ENCODE data around the gene SPRED3.

The SPRED3 gene

DNA sequence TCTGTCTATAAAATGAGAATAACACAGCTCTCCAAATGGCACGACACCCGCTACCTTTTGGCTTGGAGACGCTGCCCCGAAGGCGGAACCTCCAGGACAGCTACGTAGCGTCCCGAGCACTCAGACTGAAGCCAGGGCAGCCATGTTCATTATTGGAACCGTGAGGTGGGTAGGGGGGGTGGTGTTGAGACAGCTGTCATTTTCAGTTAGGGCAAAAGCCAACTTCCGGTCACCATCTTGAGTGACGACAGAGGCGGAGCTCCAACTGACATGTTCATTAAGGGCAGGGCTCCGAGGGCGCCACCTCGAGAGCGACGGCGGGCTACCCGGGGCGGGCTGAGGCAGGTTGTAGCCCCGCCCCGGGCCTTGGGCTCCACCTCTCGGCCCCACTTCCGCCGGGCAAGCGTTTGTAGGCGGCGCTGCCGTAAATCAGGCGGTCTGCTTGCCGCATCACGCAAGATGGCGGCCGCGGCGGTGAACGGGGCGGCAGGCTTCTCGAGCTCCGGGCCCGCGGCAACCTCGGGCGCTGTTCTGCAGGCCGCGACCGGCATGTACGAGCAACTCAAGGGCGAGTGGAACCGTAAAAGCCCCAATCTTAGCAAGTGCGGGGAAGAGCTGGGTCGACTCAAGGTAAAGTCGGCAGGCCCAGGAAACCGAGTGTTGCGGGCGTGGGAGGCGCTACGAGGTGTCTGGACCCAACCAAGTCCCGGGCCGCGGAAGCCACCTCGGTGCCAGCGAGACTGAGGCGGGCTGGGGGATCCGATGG, 14.0 kb upstream of the SPRED3 start, which contains the start of gene PSMD8:
TSS of gene PSMD8 (plus strand) at position 240 of the 766 bp plus-strand sequence. CDS start at position 271, 31 bp downstream.
- peak; percentile 95 for DNase-seq

DNA sequence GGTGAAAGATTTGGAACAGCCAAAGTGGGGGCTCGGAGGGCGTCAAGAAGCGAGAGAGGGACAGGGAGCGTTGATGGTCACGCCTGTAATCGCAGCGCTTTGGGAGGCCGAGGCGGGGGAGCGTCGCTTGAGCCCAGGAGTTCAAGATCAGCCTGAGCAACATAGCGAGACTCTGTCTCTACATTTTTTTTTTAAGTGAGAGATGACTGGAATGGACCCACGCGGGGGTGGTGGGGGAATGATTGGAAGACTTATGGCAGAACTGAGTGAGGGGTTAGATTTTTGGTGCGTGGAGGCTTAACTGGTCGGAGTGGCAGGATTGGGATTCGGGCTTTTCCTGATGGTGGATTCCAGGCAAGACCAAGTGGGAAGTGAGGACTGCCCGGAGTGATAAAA, 13.4 kb upstream of the SPRED3 start:
- no peak for DNase-seq

DNA sequence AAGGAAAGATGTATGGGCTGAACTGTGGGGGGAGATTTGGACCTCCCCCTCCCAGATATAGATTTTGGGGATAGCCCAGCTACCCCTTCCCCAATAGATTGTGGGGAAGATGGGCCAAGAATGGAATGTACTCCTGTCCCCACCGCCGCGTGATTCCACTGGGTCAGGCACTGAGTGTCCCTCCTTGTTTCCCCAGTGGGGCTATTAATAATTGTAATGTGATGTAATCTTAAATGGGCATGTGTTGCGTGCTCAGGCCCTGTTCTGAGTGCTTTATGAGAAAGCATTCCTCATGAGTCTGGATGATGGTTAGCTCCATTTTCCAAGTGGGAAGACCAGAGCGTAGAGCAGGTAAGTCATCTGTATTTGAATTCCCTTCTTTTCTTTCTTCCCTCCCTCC, 12.7 kb upstream of the SPRED3 start:
- no peak for DNase-seq

DNA sequence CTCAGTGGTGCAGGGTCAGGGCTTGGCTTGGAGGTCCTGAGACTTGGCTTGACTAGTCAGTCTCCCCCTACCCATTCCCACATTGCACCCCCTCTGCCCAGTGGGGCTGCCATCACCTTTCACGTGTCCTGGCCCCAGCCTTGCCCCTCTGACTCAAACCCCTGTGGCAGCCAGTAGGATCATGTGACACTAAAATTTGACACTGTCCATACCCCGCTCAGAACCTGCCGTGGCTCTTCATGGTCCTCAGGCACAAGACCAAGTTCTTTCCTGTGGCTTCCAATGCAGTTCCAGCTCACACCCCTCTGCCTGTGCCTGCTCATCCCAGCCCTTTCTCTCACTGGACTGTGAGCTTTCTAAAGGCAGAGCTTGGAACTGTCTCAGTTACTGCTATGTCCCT, 11.9 kb upstream of the SPRED3 start:
- no peak for DNase-seq

DNA sequence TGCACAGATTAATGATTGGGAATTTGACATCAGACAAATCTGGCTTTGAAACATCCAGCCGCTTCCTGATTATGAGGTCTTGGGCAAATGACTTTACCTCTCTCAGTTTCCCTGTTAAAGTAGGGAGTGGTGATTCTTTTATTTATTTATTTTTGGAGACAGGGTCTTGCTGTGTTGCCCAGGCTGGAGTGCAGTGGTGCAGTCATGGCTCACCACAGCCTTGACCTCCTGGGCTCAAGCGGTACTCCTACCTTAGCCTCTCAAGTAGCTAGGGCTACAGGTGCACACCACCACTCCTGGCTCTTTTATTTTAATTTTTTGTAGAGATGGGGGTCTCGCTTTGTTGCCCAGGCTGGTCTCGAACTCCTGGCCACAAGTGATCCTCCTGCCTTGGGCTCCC, 11.4 kb upstream of the SPRED3 start:
- no peak for DNase-seq

DNA sequence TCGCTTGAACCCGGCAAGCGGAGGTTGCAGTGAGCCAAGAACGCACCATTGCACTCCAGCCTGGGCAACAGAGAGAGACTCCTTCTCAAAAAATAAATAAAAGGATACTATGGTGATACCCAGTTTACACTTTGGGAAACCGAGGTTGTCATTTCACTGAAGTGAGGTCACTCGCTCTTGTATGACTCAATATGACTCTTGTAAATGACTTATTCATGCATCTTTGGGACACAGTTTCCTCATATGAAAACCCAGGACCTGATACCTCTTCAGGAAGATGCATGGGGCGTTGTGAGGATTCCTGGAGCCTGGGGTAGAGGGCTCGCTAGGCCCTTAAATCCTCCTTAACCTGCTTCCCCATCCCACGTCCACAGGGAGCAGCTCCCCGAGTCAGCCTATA, 9.6 kb upstream of the SPRED3 start:
- DNase-seq, result no peak

DNA sequence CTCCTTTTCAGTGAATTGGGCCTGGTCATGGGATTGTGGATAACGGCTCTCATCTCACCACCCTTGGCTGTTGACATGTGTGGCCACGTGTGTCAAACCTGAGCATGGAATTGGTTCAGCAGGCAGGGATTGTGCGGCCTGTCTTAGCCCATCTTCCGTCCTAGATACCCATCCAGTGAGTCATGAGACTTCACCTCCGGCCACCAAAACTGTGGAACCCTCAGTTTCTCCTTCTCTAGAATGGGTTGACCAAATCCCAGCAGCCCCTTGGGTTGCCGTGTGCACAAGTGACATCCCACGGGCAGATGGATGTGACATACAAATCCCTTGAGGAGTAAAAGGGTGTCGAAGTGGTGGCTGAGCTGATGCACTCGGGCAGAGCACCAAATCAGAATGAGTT, 7.4 kb upstream of the SPRED3 start:
- DNase-seq, result no peak

DNA sequence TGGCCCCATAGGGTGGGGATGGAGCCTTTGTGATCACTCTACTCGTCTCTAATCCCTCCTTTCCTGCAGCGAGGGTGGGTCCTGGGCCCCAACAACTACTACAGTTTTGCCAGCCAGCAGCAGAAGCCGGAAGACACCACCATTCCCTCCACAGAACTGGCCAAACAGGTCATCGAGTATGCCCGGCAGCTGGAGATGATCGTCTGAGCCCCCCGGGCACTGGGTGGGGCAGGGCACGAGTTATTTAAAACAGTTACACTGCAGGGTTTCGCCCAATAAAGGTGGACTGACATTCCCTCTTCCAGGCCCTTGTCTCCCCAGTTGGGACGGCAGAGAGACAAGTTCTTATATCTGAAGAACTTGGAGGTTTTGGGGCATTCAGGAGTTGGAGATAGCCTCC, 5.3 kb upstream of the SPRED3 start:
- DNase-seq, result no peak

DNA sequence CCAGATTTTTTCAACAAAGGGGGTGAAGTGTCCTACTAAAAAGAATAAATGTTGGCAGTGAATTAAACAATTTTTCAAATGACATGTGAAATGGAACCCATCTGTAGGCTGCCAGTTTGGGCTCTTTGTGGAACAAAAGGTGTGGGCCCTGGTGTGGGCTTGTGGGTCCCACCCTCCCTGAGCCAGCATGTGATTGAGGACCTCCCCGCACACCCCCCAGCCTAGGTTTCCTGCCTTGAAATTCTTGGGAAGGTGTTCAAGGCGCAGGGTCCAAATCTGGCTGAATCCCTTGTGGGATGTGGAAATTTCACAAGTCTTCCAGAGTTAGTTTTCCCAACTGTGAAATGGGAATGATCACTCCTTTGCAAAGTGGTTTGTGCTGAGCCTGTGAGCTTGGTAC, 4.8 kb upstream of the SPRED3 start:
- DNase-seq, result no peak

DNA sequence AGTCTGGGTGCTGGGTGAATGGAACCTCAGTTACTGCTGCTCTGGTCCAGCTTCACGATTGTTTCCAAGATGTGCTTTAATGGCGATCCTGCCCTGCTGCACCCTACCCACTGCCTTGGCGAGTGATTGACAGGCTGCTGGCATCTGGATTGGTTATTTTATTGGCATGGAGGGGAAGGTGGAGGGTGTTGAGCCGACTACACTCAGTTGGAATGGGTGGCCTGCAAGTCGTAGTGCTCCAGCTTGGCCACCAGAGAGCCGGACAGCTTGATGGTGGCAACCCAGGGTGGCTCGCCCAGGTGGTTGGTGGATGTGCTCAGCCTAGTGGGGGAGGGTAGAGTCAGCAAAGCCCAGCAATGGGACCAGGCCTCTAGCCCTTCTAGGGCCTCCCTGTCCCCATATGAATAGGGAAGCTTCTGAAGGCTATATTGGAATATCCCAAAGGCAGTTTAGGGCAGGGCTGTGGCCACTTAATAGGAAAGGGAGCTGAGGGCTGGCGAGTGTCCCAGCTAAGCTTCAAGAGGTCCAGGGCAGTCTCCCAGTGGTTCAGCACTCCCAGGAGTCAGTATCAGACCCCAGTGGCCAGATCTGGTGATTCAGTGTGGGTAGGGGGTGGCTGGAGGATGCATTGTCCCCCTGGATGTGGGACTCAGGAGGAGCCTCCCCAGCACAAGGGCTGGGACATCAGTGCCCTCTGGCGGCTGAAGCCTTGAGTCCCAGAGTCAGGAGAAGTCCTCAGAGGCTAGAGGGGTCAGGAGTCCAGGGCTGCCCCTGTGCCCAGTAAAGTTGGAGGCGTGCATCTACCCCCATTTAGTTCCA, 4.1 kb upstream of the SPRED3 start:
- DNase-seq, result no peak

DNA sequence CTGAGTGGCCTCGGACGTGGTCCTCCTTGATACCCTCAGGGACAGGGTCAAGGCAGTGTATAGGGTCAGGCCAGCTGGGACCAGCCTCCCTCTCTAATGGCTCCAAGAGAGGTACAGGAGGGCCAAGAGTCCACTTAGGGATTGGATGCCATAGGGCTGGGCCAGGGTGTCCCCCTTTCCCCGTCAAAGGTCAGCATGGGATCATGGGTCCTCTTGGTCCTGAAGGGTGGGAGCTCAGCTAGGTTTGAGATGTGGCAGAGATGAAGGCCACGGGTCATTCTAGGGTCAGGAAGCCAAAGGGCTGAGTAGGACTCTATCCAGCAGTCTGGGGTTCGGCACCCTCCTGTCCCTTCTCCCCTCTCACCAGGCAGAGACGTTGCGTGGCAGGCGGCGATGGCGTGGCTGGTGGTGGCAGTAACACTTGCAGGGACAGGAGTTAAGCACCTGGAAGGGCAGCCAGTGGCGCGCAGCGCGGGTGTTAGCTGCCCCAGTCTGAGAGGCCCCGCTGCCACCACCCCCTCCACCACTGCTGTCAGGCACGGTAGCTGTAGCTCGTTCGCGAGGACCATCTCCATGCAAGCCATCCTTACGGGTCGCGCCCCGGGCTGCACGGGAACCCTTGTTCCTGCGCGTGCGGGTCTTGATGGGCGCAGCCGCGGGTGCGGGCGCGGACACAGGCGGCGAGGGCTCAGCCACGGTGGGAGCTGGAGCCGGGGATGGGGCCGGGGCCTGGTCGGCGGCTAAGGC, 3.3 kb upstream of the SPRED3 start:
- DNase-seq, result no peak

DNA sequence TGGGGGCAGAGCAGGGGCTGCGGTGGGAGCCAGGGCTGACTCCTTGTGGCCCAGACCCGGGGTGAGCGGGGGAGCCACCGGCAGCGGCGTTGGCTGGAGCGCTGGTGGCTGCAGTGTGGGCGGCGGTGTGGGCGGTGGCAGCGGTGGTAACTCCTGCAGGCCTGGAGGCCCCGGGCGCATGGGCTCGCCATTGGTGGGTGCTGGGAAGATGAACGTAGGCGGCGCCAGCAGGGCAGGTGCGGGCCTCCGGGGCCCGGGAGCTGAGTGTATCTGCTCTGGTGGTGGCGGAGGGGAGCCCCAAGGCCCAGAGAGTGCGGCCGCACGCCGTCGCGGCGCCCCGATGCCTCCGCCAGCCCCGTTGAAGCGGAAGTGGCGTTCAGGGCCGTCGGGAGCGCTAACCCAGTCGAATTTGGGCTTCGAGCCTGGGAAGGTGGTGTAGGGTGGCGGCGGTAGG, 2.7 kb upstream of the SPRED3 start:
- no peak for DNase-seq

DNA sequence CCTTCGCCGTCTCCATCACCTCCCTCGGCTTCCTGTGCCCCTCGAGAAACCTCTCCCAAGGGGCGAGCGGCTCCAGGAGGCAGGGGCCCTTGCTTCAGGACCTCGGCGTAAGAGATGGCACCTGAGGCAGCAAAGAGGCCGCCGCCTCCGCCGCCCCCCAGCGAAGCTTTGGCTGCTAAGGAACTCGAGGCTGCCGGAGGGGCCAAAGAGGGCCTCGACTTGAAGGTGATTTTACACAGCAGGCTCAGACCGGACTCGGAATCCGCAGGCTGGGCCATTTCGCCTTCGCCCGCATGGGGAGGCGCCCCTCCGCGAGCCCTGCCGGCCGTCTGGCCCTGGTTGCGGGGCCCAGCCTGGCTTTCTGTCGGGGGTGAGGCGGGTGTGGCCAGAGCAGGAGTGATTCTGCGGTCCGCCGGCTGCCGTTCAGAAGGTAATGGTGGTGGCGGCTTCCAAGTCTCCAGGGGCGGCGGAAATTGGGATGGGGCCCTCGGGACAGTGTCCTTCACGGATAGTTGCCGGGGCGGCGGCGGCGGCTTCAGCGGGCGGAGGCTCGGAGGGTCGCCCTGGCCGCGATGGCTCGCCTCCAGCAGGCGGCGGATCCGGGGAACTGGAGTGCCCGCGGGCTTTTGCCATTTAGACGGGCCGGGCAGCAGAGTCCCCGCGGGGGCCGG, 2.1 kb upstream of the SPRED3 start:
- no peak for DNase-seq

DNA sequence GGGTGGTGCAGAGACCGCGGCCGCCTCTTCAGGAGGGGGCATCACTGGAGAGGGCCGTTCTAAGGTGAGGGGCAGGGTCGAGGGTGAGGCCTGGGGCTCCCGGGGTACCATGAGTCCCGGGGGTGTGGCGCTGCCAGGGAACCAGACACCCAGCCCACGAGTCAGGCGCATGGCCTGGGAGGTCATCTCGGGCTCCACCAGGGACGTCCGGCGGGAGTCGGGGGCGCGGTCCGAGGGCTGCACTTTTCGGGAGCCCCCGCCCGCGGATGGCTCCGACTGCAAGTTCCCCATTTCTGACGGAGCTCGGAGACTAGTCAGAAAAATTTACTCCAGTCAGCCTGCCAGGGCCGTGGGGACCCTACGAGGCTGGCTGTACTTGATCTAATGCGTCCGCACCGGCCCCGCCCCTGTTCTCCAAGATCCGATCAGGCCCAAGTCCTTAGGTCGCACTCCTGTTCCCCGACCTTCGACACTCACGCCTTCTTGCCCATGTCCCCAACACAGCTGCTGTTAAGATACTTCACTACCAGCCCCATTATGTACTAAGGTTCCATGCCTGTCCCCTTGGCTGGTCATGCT, 1.4 kb upstream of the SPRED3 start:
- DNase-seq, result no peak

DNA sequence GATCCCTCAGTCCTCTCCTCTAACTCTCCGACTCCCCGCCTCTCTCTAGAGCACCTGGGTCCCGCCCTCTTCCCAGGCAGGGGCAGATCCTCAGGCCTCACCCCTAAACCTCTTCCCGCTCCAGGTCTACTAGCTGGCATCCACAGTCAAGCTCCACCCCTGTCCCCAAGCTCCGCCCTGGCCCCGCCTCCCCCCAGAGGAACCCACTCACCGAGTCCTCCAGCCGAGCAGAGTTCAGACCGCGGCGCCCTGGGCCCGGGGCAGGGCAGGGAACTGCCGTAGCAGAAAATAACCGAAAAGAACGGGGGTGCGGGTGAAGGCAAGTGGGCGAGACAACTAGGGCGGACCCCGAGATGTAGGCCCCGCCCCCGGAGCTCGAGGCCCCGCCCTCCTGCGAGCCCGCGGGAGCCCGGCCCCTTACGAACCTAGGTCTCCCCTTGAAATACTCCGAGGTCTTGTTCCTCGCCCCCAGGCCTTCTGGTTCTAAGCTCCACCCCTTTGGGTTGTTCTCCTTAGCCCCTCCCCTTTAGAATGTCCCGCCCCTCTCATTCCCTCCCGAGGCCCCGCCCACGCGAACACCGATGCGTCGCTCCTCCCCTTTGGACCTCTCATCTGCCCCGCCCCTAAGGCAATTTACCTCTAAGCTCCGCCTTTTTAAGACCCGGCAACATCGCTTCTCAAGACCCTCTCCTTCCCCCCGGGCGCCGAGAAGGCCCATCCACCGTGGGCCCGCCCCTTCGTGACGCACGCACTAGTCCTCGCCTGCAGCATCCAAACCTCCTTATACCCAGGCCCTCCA, 748 bp upstream of the SPRED3 start, which contains the start of gene GGN:
TSS of gene GGN (minus strand) at position 485 of the 799 bp plus-strand sequence. CDS start 773 bp downstream, outside the sequence.
- peak; percentile 65 for DNase-seq

DNA sequence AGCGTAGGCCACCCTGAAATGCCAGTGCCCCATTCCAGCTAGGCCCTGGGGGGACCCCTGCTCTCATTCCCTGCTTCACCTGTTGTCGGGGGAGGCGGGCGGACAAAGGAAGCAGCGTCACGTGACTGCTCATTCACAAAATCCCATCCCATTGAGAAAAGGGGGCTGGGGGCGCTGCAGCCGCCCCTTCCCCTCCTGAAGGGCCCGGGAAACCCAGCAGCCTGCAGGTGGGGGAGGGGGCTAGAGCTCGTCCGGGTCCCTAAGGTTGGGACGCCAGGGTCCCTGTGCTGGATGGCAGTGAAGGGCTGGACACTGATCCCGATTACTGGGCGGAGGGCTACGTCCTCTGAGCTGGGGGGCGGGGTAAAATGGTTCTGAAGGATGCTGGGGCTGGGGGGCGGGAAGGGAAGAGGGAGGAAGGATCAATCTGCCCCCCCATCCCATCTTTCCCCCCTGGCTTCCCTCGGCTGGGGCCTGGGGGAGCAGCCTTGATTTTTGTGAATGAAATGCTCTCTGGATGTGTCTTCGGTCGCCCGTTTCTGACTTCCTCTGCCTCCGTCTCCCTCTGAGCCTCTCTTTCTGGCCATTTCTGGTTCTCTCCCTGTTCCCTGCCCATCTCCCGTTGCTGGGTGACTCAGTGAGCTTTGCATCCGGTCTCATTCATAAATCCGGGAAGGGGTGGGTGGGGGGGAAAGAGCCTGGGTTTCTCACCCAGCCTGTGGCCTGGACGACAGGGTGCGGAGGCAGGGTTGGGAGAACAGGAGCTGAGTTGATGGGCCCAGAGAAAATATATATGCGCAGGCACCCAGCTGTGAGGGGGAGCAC, 816 bp downstream of the SPRED3 start:
- no peak for DNase-seq

DNA sequence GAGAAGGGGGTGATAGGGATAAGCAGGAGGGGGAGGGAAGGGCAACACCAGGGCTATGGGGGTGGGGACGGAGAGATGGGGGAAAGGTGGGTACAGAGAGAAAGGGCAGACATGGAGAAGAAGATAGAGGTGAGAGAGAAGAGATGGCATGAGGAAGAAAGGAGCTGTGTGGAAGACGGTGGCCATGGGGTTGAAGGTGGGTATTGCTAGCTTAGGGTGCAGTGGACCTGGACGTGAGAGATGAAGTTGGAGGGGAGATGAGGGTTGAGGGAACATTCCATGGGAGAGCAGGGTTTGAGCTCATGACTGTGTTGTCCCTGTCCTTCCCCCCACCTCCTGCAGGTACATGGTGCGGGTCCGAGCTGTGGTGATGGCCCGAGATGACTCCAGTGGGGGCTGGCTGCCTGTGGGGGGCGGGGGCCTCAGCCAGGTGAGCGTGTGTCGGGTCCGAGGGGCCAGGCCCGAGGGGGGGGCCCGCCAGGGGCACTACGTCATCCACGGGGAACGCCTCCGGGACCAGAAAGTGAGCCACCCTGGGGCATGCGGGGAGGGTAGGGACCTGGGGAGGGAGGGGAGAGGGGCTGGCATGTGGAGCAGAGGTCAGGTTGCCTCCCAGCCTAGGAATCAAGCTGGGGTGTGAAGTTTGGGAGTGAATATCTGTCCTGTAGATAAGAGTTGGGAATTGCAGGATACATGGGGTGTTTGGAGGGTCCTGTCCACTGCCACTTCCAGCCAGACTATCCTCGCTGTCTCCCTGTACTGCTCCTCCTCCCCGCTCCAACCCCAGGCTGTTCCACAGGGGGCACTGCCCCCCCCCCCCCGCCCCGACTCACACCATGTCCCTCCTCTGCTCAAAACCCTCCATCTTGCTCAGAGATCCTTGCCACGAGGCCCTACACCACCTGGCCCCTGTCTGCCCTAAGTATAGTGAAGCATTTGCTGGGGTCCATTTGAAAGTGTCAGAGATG, 1.7 kb downstream of the SPRED3 start:
- DNase-seq, result no peak

DNA sequence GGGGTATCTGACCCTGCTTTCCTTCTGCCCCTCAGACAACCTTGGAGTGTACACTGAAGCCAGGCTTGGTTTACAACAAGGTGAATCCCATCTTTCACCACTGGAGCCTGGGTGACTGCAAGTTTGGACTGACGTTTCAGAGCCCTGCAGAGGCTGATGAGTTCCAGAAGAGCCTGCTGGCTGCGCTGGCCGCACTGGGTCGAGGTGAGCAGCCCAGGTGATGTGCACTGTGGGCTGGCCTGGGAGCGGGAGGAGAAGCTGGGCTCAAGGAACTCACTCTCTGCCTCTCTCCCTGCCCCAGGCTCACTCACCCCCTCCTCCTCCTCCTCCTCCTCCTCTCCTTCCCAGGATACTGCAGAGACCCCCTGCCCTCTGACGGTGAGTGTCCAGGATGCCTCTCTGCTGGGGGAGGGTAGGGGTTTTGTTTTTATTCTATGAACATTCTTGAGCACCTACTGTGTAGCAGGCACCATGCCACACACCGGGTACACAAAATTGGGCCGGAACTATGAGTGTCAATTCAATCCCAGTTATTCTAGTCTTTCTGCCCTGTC, 3.5 kb downstream of the SPRED3 start:
- DNase-seq, result no peak

Measured in activated gamma-delta T cell (primary cell).